AG09319 (cell line): Measurements from ENCODE around the gene EFCAB12.

Source experiments
- DNase-seq: peaks from one replicate; pipeline ENCODE4 v3.0.0-alpha.2; 2010; ENCODE audit warnings: low read depth; ENCODE audit errors: extremely low read depth
- TF ChIP-seq, protein P1 (sequence below): IDR thresholded peaks from 2 replicates; pipeline ENCODE4 v1.5.1; 2011; ENCODE audit warnings: low read depth, mild to moderate bottlenecking, inconsistent platforms, low read length, moderate library complexity

EFCAB12 gene

DNA sequence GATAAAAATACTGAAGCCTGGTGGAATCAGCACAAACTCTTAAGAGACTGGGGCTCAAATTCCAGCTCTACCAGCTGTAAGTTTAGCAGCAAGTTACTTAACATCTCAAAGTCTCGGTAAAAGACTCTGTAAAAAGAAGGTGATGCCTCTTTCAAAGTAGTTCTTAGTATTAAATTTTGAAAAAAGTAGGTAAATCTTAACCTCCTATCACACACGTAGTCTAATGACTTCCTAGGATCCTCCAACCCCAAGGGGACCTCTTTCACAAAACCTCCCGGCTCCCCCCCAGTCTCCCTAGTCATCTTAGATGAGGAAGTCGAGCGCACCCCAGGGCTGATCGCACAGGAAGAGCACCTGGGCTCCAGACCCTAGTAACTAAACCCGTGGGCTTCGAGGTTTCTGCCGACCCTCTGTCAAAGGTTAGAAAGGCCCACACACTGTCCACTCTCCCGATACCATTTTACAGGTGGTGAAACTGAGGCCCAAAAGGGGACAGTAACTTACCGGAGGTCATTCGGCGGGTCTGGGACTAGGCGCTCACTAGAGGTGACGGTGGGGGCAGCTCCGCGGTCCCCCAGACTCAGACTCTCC, 10.9 kb upstream of the EFCAB12 start:
- no peak for DNase-seq

DNA sequence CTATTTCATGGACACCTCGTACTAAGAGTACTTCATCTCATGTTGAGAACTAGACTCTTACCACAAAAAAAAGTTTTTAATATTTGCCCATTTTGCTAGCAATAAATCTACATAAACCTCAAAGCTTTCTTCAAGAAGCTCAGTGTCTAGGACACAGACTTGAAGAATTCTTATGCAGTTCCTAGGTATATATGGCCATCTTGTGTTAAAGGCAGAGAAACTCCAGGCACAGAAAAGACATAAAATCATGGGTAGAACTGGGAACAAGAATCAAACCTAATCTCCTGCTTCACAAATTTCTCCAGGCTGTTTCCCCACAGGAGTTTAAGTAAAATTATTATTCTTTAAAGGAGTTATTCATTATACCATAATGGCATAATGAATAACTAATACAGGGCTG, 6.9 kb upstream of the EFCAB12 start:
- no peak for DNase-seq

More for the DNA sequence above, 10.9 kb upstream of the EFCAB12 start:
- TF ChIP-seq, protein P1, sequence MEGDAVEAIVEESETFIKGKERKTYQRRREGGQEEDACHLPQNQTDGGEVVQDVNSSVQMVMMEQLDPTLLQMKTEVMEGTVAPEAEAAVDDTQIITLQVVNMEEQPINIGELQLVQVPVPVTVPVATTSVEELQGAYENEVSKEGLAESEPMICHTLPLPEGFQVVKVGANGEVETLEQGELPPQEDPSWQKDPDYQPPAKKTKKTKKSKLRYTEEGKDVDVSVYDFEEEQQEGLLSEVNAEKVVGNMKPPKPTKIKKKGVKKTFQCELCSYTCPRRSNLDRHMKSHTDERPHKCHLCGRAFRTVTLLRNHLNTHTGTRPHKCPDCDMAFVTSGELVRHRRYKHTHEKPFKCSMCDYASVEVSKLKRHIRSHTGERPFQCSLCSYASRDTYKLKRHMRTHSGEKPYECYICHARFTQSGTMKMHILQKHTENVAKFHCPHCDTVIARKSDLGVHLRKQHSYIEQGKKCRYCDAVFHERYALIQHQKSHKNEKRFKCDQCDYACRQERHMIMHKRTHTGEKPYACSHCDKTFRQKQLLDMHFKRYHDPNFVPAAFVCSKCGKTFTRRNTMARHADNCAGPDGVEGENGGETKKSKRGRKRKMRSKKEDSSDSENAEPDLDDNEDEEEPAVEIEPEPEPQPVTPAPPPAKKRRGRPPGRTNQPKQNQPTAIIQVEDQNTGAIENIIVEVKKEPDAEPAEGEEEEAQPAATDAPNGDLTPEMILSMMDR = no peak

DNA sequence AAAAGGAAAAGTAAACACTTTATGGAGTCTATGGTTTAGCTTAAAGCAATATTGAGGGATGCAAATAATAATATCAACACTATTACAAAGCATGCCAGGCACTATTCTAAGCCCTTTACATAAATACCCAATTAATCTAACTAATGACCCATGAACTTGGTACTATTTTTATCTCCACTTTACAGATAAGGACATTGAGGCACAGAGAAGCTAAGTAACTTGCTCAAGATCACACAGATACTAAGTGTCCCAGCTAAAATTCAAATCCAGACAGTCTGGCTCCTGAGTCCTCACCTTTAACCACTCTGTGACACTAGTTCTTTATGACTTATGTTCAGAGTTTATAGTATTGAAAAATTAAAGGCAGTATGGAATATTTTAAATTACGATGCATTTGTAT, 5.7 kb upstream of the EFCAB12 start:
- no peak for DNase-seq

More for the DNA sequence above, 6.9 kb upstream of the EFCAB12 start:
- TF ChIP-seq, protein P1 = no peak

DNA sequence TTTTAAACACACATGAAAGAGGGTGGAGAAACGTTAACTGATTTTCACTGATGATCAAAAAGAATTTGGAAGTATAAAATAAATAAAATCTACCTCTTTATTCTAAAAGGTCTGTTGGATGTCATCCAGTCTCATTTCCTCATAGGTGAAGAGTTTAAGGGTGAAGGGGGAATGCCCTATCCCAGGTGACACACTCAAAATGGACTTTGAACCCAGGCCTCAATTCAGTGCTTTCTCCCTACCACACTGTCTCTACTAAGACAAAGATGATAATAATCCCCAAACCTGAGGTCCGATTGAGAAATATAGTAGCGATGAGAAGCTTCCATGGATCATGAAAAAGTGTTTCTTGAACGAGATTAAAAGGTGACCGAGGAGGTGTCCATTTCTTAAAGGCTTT, 5.1 kb upstream of the EFCAB12 start:
- no peak for DNase-seq
- TF ChIP-seq, protein P1 = no peak

More for the DNA sequence above, 5.7 kb upstream of the EFCAB12 start:
- TF ChIP-seq, protein P1 = no peak

DNA sequence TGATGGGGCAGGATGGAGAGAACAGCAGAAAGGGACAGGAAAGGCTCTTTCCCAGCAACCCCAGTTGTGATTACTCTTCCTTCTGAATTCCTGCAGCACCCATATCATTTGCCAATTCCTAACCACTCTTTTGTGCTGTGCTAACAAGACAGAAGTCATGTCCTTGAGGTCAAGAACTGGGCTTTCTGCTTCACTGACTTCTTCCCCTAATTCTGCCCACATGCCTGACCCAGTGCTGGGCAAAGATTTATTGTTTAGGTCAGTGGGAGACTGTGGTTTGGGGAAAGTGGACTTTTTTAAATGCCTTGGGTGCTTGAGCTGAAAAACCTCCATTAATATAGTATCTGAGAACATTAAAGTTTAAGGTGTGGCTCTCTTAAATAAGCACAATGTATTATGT, 4.2 kb upstream of the EFCAB12 start:
- TF ChIP-seq, protein P1 = no peak
- DNase-seq = no peak

DNA sequence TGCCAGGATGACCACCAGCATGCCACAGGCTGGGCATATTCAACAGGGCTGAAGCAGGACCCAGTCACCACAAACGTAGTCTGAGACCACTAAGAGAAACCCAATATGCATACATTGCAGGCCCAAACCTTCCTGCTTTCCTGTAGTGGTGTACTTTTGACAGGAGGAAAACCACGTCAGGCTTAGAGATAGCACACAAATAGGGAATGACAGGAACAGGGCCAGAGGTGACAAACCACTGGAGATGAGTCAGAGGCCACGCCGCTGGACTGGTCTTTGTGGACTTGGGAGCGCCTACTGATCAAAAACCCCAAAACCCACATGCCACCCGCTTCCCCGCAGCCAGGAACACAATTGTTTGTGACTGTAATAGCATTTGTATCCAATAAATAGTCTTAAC, 3.6 kb upstream of the EFCAB12 start:
- TF ChIP-seq, protein P1 = no peak
- DNase-seq = no peak

DNA sequence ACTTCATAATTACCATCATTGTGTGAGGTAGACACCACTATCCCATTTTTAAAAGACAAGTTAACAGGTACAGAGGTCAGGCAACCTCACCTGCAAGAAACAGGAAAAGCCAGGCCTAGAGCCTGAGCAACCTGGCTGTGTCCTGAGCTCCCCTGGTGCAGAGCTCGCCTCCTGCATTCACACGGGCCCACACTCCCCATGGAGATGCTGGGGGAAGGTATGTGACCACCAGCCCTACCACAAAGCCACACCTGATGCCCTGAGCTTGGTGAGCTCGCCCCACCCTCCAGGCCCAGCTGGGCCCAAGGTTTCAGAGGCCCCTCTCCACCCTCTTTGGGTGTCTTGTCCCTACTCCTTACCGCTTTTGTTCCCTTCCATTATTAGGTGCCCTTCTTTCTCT, 1.2 kb upstream of the EFCAB12 start:
- TF ChIP-seq, protein P1 = no peak
- DNase-seq = no peak
